ENCODE data around the gene DRG2.

DNA sequence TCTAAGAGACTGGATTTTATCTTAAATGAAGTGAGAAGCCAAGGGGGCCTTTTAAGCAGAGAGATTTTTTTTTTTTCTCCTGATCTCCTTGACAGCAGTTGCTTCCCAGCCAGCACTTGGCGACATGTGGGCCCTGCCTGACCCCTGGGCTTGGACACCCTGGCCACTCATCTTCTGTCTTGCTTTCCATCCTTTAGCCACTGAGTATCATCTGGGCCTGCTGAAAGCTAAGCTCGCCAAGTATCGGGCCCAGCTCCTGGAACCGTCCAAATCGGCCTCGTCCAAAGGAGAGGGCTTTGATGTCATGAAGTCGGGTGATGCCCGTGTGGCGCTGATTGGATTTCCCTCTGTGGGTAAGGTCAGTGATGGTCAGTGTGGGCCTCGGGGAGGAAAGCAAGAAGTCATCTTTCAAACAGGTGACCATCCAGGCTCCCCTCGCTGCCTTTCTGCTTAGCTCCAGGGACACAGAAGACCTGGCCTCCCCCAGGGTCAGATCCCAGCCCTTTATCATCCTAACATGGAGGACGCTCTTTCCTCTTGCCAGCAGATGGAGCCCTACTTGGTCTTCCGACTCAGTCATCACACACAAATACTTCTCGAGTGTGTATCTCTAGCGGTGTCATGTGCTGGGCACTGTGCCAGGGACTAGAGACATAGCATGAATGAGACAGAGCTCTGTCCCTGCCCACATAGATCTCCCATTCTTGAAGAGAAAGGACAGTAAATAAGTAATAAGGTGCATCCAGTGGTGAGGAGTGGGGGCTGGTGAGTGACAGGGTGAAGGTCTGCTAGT is 6.1 kb downstream of the DRG2 start:
- TF ChIP-seq, protein P1, sequence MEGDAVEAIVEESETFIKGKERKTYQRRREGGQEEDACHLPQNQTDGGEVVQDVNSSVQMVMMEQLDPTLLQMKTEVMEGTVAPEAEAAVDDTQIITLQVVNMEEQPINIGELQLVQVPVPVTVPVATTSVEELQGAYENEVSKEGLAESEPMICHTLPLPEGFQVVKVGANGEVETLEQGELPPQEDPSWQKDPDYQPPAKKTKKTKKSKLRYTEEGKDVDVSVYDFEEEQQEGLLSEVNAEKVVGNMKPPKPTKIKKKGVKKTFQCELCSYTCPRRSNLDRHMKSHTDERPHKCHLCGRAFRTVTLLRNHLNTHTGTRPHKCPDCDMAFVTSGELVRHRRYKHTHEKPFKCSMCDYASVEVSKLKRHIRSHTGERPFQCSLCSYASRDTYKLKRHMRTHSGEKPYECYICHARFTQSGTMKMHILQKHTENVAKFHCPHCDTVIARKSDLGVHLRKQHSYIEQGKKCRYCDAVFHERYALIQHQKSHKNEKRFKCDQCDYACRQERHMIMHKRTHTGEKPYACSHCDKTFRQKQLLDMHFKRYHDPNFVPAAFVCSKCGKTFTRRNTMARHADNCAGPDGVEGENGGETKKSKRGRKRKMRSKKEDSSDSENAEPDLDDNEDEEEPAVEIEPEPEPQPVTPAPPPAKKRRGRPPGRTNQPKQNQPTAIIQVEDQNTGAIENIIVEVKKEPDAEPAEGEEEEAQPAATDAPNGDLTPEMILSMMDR (conservative IDR thresholded peaks at IDR 0.05; ENCODE audit: low read depth, low read length), result peak; percentile 74
- no peak for TF ChIP-seq EZH2 (IDR thresholded peaks at IDR 0.05; ENCODE audit: borderline replicate concordance, low read depth, low read length, poor library complexity, severe bottlenecking)

All from A673 (cell line).